ENCODE data around the gene UBTF.

Gene UBTF, protein sequence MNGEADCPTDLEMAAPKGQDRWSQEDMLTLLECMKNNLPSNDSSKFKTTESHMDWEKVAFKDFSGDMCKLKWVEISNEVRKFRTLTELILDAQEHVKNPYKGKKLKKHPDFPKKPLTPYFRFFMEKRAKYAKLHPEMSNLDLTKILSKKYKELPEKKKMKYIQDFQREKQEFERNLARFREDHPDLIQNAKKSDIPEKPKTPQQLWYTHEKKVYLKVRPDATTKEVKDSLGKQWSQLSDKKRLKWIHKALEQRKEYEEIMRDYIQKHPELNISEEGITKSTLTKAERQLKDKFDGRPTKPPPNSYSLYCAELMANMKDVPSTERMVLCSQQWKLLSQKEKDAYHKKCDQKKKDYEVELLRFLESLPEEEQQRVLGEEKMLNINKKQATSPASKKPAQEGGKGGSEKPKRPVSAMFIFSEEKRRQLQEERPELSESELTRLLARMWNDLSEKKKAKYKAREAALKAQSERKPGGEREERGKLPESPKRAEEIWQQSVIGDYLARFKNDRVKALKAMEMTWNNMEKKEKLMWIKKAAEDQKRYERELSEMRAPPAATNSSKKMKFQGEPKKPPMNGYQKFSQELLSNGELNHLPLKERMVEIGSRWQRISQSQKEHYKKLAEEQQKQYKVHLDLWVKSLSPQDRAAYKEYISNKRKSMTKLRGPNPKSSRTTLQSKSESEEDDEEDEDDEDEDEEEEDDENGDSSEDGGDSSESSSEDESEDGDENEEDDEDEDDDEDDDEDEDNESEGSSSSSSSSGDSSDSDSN

GRCh38 chr17:44219616-44220212 lies at the start of gene UBTF:
UBTF (minus strand) TSS chr17:44219675; CDS start chr17:44218229, 1,446 bp downstream.
- no peak for DNase-seq (ENCODE audit: low read depth)

- no peak for DNase-seq (ENCODE audit: low read depth)
These were observed 49.4 kb upstream of the UBTF start for GRCh38 chr17:44268709-44269534.

DNA sequence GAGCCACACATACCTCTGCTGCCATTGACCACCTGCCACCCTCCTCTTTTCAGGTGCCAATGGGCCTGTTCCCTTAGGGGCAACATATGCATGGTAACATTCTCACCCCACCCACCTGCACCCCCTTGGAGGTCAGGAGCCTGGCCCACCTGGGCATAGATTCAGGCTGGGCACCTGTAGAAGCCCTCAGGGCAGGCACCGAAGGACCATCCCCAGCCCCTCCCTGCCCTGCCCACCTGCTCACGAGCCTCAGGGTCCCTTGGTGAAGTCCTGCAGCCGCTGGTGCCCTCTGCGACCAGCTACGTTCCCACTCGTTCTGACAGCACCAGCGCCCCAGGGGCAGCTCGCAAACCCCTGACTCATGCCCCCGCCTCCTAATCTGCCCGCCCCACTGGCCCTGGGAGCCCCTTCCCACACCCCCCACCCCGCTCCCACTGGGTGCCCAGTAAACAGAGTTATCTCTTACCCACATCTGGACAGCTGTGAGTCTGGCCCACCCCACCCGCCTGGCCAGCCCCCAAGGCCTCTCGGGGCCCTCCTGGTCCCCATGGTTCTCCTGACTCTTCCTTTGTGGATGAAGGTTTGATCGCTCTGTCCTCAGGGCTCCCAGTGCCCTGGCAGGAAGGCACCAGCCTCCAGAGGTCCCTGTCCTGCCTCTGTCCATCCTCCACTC lies 48.5 kb upstream of the UBTF start, which contains the start of gene SLC4A1:
Gene SLC4A1 (minus strand): TSS at position 318 of the 673 bp plus-strand sequence. CDS start 5,269 bp downstream, outside the sequence.
- no peak for DNase-seq (ENCODE audit: low read depth)

GRCh38 chr17:44267165-44267455 lies 47.6 kb upstream of the UBTF start:
- no peak for DNase-seq (ENCODE audit: low read depth)

DNA sequence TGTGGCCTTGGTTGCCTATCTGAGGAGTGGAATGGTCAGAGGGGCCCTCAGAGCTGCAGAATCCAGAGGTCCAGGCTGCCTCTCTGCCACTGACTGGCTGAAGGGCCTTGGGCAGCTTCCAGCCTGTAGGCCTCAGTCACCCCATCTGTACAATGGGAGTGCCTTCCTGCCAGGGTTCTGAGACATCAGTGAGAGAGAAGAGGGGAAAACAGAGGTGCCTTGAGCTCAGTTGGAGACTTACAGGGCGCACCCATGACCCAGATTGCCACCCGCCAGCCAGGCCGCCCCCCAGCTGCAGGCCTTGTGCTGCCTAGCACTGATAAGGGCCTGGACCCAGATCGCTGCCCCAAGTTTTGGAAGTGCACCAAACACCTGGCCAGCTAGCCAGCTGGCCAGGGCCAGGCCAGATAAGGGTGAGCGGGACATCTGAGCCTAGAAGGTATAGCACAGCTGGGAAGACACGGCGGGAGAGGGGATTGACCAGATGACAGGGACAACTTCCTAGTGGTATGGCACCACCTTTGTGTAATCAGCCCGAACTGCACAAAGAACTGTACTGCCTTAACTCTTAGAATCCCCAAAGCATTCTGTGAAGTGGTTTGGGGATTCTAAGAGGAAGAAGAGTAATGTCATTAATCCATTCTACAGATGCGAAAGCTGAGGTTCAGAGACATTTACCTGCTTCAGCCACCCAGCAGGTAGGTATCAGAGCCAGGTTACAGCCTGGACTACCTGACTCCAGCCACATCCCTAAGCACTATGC lies 47.1 kb upstream of the UBTF start:
- DNase-seq (ENCODE audit: low read depth), result no peak

DNA sequence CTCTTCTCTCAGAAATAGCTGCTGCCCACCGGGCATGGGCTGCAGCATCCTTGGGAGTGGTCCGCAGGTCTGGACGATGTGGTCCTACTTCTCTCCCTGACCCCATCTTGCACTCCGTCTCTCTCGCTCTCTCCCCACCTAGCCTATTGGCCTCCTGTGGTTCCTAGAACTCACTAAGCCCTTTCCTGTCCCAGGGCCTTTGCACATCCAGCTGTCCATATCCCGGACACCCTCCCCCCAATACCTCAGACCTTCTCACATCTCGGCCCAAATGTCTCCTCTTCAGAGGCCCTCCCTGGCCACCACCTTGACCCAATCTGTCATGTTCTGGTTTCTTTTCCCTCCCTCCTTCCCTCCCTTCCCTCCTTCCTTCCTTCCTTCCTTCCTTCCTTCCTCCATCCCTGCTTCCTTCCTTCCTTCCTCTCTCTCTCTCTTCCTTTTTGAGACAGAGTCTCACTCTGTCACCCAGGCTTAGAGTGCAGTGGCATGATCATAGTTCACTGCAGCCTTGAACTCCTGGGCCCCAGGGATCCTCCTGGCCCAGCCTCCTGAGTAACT lies 43.9 kb upstream of the UBTF start:
- DNase-seq (ENCODE audit: low read depth), result no peak

DNA sequence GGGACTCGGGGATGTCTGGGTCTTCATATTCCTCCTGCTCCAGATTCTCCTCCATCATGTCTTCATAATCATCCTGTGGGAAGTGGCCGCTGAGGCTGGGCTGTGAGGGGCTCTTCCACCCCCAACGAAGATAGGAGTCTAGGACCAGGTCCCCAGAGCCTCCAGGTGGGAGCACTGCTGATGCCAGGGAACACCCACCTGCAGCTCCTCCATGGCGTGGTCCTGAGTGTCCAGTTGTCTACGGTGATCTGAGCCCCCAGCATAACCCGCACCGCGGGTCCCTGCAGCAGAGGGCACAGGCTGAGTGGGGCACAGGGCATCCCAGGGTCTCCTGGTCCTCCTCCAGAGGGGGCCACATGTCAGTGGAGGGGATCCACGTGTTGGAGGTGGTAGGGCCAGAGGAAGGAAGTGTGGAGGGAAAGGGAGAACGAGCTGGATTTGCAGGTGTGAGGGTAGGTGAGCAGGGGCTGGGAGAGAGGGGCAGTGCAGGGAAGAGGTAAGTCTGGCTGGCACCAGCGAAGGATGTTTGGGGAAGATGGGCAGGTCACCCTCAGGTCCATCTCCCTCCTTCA lies 43.3 kb upstream of the UBTF start:
- DNase-seq (ENCODE audit: low read depth), result no peak

DNA sequence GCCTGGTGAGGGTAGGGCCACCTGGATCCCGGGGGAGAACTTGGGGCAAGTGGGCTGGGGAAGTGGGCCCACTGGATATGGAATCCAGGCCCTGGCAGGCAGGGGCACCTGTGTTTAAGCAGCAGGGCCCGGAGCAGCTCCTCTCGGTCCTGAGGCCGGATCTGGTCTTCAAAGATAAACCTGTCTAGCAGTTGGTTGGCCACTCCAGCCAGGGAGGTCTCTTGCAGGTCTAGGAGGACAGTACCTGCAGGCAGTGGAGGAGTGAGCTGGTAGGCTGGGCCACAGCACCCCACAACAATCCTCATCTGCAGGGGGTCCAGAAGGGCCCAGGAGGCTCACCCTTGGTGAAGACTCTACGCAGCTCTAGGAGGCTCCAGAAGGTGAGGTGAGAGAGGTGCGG lies 40.8 kb upstream of the UBTF start:
- DNase-seq (ENCODE audit: low read depth), result no peak

GRCh38 chr17:44258811-44259351 lies 39.4 kb upstream of the UBTF start:
- no peak for DNase-seq (ENCODE audit: low read depth)

DNA sequence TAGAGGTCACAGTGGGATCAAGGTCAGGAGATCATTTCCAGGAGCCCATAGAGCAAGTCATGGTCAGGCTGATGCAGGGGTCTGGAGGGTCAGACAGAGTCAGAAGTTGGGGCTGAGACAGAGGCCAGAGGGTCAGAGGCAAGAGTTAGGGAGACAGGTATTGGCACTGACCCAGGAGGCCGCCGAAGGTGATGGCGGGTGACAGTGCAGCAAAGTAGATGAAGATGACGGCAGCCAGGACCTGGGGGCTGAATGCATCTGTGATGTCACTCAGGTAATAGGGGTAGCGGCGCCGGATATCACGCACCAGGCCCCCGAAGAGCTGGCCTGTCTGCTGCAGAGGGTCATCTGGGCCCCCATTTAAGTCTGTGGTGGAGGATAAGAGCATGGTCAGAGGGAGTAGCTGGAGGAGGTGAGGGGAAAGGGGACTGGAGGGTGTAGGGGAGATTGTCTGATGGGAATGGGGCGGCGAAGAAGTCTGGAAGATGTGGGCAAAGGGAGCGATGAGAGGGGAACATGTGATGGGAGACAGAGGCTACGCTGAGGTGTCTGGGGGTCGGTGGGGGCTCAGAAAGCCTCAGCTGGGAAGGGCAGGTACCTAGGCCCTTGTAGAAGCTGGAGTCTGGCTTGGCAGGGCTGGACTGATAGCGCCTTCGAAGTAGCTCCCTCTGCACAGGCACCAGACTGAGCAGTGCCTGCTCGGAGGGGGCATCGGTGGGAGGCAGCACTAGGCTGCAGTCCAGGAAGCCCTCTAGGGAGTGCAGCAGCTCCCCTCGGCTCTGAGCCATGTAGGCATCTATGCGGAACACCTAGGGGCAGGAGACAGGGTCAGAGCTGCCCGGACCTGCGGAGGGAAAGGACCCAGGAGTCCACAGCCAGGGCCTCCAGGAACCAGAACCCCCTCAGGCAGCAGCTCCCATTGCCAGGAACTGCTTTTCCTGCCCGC lies 38.6 kb upstream of the UBTF start:
- no peak for DNase-seq (ENCODE audit: low read depth)

DNA sequence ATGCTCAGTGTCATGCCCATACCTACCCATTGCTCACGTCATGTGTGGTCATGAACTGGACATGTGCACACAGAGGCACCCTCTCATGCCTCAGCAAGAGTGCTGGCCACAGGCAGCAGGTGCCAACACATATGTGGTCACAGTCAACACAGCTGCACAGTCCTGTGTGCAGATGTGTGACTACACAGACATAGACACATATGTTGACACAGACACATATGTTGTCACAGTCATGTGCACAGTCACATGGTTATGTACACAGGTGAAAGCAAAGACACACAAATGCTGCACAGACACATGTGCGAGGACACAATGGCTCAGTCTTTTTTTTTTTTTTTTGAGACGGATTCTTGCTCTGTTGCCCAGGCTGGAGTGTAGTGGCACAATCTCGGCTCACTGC lies 37.2 kb upstream of the UBTF start:
- no peak for DNase-seq (ENCODE audit: low read depth)

DNA sequence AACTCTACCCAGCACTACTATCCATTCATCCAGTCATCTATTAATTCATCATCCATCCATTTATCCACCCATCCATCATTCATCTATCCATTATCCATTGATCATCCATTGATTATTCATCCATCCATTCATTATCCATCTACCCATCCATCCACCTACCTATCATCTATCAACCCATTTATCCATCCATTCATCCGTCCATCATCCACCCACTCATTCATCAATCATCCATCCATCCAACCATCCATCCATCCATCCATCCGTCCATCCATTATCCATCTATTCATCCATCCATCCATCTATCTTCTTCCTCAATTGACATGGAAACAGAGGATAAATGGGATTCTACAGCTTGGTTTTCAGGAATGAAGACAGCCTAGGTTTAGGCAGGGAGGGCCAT lies 36.4 kb upstream of the UBTF start:
- no peak for DNase-seq (ENCODE audit: low read depth)

DNA sequence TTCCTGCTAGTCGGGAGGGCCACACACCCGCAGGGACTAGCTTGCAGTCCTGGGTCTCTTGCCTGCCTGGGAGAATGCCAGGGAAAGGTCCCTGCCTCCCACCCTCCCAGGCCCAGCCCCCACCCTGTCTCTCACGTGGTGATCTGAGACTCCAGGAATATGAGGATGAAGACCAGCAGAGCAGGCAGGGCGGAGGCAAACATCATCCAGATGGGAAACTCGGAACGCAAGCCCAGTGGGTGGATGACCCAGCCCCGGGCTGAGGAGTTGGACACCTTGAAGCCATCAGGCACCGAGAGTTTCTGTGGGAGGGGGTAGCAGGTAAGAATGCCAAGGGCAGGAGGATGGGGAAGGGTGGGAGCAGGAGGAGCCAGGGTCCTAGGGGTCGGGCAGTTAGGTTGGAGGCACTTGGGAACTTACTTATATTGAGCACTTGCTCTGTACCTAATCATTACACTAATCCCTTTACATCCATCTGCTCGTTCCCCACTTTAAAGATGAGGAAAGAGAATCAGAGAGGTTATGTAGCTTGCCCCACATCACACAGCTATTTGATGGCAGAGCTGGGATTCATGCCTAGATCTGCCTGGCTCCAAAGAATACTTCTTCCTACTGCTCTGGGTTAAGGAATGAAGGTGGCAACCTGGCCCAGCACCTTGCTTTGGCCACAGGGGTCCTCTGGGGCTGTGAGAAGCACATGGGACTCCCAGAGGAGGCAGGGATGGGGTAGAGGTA lies 35.1 kb upstream of the UBTF start:
- DNase-seq (ENCODE audit: low read depth), result no peak

- DNase-seq (ENCODE audit: low read depth), result no peak
These were observed 33.5 kb upstream of the UBTF start for GRCh38 chr17:44253006-44253405.

DNA sequence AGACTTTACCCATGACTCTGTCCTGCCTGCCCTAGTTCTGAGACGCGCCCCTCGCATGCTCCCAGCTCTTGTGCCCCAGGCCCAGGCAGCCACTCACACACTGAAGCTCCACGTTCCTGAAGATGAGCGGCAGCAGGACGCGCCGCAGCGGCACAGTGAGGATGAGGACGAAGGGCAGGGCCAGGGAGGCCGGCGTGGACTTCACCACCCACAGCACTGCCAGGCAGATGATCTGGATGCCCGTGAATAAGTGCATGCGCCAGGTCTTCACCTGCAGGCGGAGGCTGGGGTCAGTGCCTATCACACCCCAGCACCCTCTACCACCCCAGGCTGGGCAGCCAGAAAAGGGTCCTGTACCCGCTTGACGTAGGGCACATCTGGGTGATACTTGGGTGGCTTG lies 31.6 kb upstream of the UBTF start:
- DNase-seq (ENCODE audit: low read depth), result no peak

DNA sequence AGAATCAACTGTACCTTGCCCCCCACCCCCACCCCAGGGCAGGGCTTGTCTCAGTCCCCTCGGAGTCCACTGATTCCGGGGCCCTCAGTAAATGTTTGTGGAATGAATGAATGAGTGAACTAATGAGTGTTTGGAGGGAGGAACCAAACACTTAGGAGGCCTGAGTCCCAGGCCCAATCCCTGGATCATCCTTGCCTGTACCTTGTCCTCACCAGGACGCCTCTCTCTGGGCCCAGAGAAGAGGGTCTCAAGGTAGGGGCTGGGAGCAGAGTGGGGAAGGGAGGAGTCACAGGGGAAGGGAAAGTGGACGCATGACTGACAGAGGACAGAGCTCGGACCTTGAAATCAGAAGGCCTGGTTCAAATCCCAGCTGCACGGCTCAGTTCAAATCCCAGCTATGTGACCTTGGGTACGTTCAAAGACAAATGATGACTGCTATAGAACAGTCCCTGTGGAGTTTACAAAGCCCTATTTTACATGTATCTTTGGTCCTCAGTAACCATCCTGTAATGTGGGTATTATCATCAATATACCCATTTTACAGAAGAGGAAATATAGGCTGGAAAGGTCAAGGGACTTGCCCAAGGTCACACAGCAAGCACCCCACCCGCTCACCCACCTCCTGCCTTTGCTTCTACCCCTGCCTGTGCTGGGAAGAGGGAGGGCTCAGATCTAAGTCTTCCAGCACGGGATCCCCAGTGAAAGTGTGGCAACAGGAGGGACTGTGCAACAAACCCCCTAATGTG lies 30.2 kb upstream of the UBTF start:
- no peak for DNase-seq (ENCODE audit: low read depth)

Measured in GM04503 (cell line).